NCI-H446 (cell line): ENCODE results near the gene LGALS9.
A peak's percentile ranks its signal among the peaks of the same experiment; 100 is the strongest.
"Not testable (repeated sequence)": the region's sequence is repeated elsewhere in the genome, so short reads cannot be mapped to it uniquely, and the experiment has no call there.

Experiments used
- DNase-seq, 2 experiments: peaks; one replicate each; lab custom pipeline; 2025; lab: John Stamatoyannopoulos, UW

Gene LGALS9

DNA sequence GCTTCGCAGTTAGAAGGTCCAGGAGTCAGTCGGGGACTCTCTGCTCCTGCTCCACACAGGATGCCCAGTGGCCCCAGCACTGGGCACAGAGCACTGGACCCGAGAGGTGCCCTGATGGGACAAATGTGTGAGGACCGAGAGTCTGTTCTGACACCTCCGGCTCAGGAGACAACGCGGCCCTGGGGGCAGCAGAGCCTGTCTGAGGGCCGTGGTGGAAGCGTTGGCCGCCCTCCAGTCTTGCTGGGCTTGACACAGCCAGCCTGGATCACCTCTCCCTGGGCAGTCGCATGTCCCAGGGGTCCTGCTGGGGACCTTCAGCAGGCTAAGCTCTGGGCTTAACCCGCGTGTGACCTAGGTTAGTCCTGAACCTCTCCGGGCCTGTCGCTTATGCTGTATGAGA, 23.1 kb downstream of the LGALS9 start:
- DNase-seq = no peak

DNA sequence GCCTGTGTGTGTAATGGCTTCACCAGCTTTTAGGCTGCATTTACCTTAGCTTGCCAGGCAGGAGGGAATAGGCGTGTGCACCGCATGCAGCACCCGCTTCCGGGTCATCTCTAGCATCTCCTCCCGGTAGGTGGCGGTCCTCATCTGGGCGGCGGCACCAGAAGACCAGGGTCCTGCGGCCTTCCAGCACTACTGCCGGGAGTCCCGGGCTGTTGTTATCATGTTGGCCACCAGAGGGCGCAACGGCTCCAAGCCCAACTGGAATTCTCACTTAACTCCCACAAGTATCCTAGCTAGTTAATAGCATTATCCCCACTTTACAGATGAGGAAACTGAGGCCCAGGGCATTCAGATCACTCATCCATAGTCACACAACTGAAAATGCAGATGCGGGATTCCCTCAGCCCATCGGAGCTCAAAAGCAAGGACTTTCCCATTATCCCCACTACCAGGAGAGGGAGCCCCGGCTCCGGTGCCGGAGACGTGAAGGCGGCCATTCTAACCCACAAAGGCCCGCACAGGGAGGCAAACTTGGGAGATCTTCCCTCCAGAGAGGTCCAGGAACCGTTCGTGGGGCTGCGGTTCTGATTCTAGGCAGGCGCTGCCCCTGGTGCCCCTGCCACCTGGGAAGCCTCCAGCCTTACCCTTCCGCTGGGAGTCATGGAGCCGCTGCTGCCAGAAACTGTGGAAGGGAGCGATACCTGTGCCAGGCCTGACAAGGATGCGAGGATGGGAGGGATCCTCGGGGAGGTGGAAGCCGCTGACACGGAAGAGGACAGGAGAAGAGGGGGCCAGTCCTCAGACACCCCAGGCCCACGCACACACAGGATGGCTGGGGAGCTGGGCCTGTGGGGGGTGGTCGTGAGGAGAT, 23.9 kb downstream of the LGALS9 start:
- peak; percentile 13 to 45 for DNase-seq

DNA sequence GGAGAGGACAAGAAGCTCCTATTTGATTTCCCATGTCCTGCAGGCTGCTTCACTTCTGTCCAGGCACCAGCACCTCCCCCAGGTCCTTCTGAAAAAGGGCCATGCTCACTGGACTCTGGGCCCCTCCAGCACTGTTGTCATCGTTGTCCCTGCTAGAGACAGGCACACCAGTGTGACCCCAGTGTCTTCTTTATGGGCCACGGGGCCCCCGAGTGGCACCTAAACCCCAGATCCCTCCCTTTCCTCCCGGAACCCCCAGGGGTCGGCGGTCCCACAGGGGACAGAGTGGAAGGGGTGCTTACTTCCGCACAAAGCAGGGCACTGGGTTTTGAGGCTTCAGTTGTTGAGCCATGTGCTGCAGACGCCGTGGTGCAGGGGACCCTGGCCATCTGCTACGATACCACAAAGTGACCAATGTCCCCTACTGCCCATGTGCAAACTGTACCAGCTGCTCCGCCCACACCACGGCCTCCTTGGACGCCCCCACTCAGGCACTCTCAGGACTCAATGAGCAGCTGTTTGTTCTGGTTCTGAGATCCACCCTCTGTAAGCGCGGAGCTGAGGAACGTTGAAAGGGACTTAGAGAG, 24.6 kb downstream of the LGALS9 start:
- DNase-seq = not testable (repeated sequence)

DNA sequence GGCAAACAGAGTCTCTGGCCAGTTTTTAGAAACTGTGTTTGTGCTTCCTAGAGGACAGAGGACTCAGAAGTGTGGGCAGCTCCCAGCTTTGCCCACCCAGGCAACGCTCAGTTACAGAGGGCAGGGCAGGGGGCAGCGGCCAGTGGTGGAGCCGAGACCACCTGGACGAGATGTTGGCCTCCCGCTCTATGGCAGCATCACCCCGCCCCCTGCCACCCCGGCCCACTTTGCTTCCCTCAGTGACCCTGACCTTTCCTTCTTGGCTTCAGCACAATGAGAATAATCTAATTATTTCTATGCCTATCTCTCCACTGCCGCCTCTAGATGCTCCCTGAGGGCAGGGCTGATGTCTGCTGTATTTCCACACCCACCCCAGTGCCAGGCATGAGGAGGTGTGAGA, 25.6 kb downstream of the LGALS9 start:
- DNase-seq = not testable (repeated sequence)

DNA sequence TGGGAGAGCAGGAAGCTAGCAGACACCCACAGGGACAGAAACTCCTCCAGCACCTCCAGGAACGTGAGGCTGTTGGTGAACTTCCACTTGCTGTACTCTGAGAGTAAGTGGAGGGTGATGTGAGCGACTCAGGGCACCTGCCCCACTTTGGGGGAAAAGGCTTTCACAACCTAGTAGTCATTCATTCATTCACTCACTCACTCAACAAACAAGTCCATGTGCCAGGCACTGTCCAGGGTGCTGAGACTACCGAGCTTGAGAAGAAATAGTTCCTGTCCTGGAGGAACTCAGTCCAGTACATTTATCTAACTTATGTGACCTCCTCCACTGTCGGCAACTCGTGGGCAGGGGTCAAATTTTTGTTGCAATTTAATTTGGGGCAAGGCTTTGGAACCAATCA, 26.6 kb downstream of the LGALS9 start:
- DNase-seq = no peak

DNA sequence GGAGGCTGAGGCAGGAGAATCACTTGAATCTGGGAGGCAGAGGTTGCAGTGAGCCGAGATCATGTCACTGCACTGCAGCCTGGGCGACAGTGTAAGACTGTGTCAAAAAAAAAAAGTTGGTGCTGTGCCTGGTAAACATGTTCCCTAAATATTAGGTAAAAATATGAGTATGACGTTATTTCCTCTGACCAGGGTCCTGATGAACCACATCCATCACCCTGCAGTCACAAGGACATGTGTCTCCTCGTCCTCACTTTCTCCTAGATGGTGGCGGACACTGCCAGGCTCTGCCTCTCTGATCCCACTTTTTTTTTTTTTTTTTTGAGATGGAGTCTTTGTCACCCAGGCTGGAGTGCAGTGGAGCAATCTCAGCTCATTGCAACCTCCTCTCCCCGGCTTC, 28.7 kb downstream of the LGALS9 start:
- DNase-seq = no peak

DNA sequence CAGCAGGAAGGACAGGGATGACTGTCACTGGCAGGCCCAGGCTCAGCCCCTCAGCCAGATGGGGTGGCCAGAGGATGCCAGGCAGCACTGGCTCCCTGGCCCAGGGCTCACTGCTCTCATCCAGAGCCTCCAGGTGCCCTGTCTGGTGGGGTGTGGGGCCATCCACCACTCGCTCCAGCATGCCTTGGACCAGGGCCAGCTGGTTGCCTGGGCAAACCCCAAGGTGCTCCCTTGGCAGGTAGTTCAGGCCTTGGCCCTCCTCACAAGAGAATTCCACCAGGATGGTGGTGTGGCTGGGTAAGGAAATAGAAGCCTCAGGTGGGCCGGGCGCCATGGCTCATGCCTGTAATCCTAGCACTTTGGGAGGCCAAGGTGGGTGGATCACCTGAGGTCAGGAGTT, 29.4 kb downstream of the LGALS9 start:
- DNase-seq = no peak

DNA sequence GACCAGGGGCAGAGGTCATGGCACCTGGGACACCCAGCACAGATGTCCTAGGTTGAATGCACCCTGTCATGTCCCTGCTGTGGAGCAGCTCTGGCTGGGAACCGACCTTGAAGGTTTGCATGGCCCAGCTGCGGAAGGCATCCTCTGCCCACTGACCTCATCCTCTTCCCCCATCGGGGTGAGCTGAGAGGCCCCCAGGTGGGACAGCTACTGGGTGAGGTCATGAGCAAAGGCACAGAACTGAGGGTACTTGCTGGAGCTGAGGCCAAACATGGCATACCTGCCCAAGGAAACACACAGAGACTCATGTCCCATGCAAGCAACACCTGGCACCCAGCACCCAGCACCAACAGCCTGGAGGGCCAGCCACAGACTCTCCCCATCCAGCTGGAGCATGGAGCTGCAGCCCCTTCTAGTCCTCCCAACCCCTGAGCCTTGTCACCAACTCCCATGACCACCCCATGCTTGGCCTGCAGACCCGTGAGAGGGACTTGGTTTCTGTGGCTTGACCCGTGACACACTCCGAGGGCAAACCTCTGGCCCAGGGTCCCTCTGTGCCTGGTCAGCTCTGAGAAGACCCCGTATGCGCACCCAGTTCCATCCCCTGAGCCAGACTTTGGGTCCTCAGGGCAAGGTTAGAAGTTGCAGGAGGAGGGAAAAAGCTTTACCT, 33.1 kb downstream of the LGALS9 start:
- no peak for DNase-seq

DNA sequence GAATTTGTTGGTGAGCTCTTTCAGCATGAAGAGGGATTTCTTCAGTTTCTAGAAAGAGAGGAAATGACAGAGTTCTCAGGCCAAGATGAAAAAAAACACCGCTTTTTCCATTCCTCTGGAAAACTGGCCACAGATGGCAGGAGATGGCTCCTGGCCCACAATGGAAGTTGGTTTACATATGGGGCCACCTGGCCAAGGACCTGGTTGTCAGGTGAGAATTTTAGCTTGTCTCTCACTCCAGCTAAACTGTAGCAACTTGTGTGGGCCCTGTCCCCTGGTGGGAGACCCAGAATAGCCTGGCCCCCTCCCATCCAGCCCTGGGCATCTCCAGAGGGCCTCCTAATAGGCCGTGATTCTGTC, 33.6 kb downstream of the LGALS9 start:
- no peak for DNase-seq

DNA sequence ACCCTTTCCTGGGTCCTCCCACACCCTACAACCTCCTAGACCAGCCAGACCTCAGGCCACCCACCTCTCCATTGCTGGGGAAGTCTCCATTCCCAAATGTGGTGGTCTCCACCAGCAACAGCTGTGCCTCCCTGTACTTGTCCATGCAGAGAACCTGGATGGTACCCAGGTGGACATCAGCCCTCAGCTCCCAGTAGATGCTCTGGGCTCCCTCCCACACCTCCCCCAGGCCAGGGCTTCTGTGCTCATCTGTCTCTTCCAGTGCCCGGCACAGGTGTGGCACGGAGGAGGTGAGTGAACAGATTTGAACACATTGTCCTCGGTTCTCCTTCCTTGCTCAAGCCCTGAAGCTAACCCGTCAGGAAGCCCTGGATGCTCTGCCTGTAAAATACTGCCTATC, 34.6 kb downstream of the LGALS9 start:
- no peak for DNase-seq

DNA sequence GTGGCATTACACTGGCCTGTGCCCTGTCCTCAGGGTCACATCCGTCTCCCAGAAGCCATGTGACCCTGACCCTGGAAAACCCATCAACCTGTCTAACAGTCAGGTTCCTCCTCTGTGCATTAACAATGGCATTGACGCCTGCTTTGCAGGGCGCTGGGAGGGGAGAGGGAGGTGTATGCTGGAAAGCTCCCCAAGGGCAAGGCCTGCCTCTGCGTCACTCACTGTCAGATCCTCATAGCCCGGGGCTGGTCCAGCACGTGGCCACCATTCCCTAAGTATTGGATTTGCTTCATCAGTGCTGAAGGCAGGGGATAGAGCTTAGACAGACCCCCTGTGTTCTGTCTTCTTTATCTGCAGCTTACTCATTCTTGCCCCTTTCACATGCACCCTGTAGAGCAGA, 35.3 kb downstream of the LGALS9 start:
- DNase-seq = not testable (repeated sequence)

DNA sequence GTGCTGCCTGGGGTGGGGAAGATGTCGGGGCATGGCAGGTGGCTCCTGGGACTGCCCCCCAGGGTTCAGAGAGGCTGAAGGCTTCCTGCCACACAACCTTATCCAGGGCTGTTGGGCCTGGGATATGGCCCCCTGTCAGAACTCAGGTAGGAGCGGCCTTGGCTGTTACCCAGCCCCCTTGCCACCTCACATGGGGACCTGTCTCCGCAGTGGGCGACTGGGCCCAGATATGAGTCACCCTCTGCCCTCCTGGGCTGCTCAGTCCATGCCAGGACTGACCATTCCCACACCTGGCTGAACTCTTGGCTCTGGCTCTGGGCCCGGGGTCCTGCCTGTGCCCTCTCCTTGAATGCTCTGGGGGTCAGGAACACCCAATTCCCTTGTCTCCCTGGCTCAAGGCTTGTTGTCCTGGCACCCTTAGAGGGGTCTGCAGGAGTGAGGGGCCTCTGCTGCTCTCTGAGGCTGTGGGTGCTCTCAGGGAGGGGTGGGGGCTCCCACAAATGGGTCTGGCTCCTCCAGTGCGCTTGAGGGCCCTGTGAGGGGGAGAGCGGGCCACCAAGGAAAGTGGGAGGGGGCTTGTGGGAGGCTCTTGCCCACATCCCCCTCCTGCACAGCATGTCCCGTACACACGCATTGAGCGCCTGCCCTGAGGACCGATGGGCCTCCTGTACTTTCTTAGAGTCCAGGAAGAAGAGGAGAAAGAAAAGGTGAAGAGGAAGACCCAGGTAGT, 36.0 kb downstream of the LGALS9 start:
- no peak for DNase-seq

DNA sequence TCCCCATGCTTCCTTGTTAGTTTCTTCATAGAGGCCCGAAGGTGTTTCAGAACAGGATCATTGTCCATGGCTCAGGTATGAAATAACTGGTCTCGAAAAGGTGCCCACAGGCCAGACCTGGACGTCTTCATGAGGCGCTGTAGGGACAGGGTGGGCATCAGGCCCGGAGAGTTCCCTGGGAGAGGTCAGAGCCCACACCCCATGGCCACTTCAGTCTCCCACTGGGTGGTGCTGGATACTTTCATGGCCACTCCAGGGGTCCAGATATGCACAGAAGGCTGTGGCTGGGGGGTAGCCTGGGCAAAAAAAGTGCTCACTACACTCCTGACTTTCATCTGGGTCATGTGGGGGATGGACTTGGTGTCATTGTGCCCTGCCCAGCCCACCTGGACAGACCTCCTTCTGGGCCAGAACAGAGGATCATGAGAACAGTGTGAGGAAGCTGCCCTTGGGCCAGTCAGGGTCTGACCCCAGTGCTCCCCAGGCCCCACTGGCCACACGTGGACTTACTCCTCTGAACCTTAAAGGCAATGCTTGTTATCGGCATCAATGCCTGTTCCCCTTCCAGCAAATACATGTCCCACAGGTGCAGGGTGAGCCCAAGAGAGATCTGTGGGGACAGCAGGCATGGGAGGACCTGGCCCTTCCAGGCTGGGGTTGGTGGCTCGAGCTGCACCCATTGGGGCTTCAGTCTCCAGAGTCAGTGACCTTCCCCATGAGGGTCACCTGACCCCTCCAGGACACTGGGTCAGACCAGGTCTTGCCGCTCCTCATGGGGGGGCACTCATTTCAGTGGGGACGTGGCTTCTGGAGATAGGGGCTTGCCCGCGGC, 36.9 kb downstream of the LGALS9 start:
- no peak for DNase-seq

DNA sequence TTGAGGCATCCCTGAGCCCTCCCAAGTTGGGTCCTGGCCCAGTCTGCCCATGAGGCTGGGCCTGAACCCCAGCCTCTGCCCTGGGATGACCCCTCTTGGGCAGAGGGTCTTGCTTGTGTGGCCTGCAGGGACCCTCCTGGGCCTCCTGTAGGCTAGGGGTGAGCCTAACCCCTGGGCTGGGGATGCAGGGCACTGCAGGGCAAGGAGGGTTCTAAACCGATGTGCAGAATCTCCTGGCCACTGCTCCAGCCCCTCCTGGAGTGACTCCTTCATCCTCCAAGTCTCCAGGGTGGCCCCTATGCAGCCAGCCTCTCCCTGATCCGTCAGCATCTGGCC, 37.5 kb downstream of the LGALS9 start:
- no peak for DNase-seq

DNA sequence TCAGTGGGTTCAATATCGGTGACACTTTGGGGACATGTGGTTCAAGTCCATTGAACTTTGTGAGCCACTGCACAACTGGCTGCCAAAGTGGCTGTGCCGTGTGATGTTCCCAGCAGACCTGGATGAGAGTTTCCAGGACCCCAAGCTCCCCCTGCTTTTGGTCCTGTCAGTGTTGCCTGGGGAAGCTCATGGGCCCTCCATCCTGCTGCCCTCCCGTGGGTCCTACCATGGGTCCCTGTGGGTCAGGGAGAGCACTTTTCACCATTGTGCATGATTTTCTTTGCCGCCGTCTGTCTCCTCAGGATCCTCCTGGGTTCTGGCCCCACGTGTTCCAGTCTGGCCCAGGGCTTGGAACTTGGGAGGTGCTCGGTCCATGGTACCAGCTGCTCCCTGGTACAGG, 38.1 kb downstream of the LGALS9 start:
- DNase-seq = no peak

DNA sequence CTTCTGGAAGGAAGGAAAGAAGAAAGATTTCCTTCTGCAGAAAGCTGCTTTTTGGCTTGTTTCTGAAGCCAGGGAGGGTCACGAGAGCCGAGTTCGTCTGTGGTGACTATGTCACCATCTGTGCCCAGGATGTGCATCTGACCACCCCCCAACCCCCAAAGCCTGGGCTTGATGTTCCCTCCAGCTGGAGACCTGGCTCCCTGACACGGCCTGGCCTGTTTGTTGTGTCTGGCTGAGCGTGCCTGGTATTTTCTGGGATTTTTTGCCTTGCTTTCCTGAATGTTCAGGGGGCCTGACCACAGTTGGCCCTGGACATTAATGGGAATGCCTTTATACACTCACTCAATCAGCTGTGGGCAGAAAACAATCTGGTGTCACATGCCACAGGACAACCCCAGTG, 38.9 kb downstream of the LGALS9 start:
- no peak for DNase-seq

DNA sequence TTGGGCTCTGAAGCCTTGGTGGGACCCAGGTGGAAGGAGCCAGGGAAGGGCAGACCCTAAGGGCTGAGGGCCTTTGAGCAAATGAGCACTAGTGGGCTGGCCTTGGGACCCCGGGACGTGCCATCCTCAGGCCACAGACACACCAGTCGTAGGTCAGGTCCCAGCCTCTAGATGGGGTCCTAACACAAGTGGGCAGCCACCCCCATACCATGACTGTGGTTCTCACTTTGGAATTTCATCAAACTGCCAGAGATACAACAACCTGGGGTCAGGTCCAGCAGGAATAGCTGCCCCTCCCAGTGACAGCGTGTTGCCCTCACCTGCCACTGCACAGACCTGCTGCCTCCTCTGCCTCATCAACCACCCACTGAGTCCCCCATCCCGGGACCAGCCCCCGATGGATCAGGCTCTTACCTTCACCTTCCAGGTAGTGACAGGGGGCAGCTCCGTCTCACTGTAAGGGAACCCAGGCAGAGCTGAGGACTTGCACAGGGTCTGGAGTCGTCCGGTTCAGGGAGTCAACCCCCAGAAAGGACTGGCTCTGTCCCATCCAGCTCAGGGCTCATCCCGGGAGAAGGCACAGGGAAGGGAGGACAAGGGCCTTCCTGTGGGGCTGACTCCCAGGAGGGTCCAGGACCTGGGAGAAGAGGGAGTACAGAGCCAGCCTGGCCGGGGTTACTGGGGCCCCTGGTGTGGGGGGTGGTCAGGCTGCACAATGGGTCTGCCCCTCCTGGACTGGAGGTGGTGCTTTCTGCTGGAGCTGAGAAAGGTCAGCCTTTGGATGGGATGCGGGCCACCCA, 40.0 kb downstream of the LGALS9 start:
- no peak for DNase-seq

DNA sequence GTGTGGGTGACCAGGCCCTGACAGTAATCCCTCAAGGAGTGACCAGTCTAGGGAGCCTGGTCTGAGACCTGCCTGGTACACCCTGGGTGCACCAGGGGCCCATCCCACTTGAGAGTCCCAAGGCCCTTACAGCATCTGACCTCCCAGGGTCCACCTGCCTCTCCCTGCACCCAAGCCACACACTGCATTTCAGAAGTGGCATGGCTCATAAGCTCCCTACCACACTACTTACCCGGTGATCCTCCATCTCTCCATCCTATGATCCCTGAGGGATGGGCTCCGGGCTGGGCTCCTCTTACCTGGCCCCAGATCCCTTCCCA, 40.6 kb downstream of the LGALS9 start:
- DNase-seq = no peak

DNA sequence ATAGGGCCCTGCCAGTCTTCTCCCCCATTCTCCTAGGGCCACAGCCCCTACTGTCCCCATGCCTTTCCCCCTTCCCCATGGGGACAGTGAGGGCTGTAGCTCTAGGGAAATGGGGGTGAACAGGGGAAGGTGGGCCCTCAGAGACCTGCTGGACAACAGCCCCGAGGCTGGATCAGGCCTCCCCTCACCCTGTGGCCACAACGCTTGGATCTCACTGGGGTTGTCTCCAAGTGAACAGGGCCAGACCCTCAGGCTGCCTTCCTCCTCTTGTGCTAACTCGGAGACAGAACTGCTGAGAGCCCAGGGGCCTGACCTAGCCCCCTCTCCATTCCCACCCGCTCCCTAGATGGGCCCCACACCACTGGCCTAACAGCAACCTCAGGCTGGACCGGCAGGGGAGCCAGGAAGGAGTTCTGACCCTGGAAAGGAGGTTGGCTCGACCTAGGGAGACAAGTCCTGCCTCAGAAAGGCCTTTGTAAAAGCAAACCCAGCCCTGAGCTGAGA, 41.0 kb downstream of the LGALS9 start:
- not testable (repeated sequence) for DNase-seq

DNA sequence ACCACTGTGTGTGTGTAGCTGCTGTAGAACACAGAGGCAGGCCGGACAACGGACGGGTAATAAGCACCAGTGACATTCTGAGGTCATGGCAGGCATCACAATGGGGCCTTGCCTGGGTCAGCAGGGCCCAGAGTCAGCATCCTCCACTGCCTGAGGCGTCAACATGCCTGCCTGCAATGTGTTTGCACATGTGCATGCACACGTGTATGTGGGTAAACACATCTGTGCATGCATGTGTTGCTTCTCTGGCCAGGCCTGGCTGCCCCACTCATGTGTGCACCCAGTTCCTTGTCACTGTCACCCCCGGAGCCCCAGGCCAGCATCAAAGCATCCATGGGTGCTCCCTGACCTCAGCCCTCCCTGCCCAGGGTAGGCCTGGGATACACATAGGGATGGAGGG, 43.3 kb downstream of the LGALS9 start:
- DNase-seq = no peak

DNA sequence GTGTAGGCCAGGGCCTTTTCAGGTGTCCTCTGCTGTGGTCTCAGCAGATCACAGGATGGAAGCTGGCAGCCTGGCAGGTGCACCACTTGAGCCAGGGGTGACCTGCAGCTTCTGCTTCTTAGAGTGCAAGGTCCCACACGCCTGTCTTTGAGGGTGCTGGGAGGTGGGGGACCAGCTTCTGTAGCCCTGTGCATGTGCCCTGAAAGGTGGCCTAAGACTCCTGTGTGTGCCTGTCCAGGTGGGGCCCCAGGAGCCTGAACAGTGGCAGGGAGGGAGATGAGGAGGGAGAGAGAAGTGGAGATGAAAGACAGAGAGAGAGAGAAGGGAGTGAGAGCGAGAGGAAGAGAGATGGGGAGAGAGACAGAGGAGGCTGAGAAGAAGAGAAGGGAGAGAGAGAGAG, 46.2 kb downstream of the LGALS9 start:
- DNase-seq = no peak
